IMR-90 (cell line): ENCODE results near the gene NTM. TPM values are rescaled to one million over a fixed set of nuclear protein-coding genes. Genes with fewer than 3 reads are reported as not detected.

ENCODE experiments used
- ATAC-seq: fragments of 200-7000 bp; cut with Tn5 transposase; 2 replicates; pipeline ENCODE4 v1.9.1; 2020; ENCODE audit warnings: low read depth, mild to moderate bottlenecking, moderate library complexity
- BruUV-seq: library from RNA; stranded (reverse); fragments of 400-500 nt; replicated peaks from 2 replicates; lab custom pipeline; 2021; lab: Mats Ljungman, UMichigan
- CTCF ChIA-PET: fragments of 300-600 bp; formaldehyde crosslinking; extraction: SDS; loops from one replicate; lab custom pipeline; 2021; ENCODE audit warnings: antibody characterized with exemption; lab: Yijun Ruan, JAX
- POLR2A ChIA-PET: fragments of 300-600 bp; sonication (Branson Sonifier 250); formaldehyde crosslinking; loops from one replicate; lab custom pipeline; 2022; ENCODE audit warnings: antibody characterized with exemption; ENCODE audit not compliant: unreplicated experiment; lab: Charles Lee
- DNase-seq: peaks from one replicate; pipeline ENCODE4 v3.0.0; 2013
- H2AFZ ChIP-seq: replicated peaks from 2 replicates; pipeline ENCODE3; 2013; ENCODE audit warnings: low read length, mild to moderate bottlenecking; ENCODE audit not compliant: poor library complexity
- H2AK5ac ChIP-seq: 2 replicates; pipeline ENCODE4 v1.6.1; 2013; ENCODE audit warnings: low read depth, low read length, inconsistent platforms
- H2AK9ac ChIP-seq: replicated peaks from 2 replicates; pipeline ENCODE3; 2013; ENCODE audit warnings: mild to moderate bottlenecking, low read depth, low read length, moderate library complexity; ENCODE audit not compliant: poor library complexity
- H2BK120ac ChIP-seq: 2 replicates; pipeline ENCODE4 v1.6.1; 2013; ENCODE audit warnings: low read depth, low read length, inconsistent platforms
- H2BK15ac ChIP-seq: 3 replicates; pipeline ENCODE4 v1.6.1; 2013; ENCODE audit warnings: low read depth, low read length, inconsistent platforms
- H2BK20ac ChIP-seq: 2 replicates; pipeline ENCODE4 v1.6.1; 2013; ENCODE audit warnings: low read depth, mild to moderate bottlenecking, inconsistent platforms, low read length, moderate library complexity
- H2BK5ac ChIP-seq: 2 replicates; pipeline ENCODE4 v1.6.1; 2013; ENCODE audit warnings: mild to moderate bottlenecking, low read depth, low read length, inconsistent platforms; ENCODE audit not compliant: poor library complexity, severe bottlenecking
- H3K14ac ChIP-seq: replicated peaks from 2 replicates; pipeline ENCODE4 v1.6.1; 2013; ENCODE audit warnings: low read depth, low read length, inconsistent platforms
- H3K18ac ChIP-seq: 2 replicates; pipeline ENCODE4 v1.6.1; 2013; ENCODE audit warnings: low read depth, low read length, control low read depth
- H3K23ac ChIP-seq: 2 replicates; pipeline ENCODE4 v1.6.1; 2013; ENCODE audit warnings: low read depth, low read length, inconsistent platforms
- H3K27ac ChIP-seq: 2 replicates; pipeline ENCODE4 v1.5.1; 2013; ENCODE audit warnings: mild to moderate bottlenecking, control low read depth, low read length; ENCODE audit not compliant: insufficient read depth
- H3K27me3 ChIP-seq: 2 replicates; pipeline ENCODE4 v1.6.1; 2013; ENCODE audit warnings: low read length; ENCODE audit not compliant: control insufficient read depth, insufficient read depth
- H3K36me3 ChIP-seq: 2 replicates; pipeline ENCODE4 v1.6.1; 2013; ENCODE audit warnings: low read length, mixed read lengths; ENCODE audit not compliant: control insufficient read depth, insufficient read depth
- H3K4ac ChIP-seq: 2 replicates; pipeline ENCODE4 v1.6.1; 2013; ENCODE audit warnings: low read depth, low read length, inconsistent platforms
- H3K4me1 ChIP-seq: 2 replicates; pipeline ENCODE4 v1.6.1; 2013; ENCODE audit warnings: low read length, mixed read lengths; ENCODE audit not compliant: control insufficient read depth, insufficient read depth
- H3K4me2 ChIP-seq: 2 replicates; pipeline ENCODE4 v1.6.1; 2013; ENCODE audit warnings: low read depth, mild to moderate bottlenecking, control low read depth, low read length, moderate library complexity
- H3K4me3 ChIP-seq: 2 replicates; pipeline ENCODE4 v1.5.1; 2013; ENCODE audit warnings: low read depth, mild to moderate bottlenecking, control low read depth, low read length, moderate library complexity; ENCODE audit not compliant: insufficient read depth
- H3K56ac ChIP-seq: 2 replicates; pipeline ENCODE4 v1.6.1; 2013; ENCODE audit warnings: low read length, inconsistent platforms; ENCODE audit not compliant: insufficient read depth; ENCODE audit errors: extremely low read depth
- H3K79me1 ChIP-seq, 2 experiments: 2 replicates each; pipeline ENCODE4 v1.6.1; 2013; ENCODE audit warnings: low read length in 2 of 2, inconsistent platforms in 1 of 2, low read depth in 1 of 2
- H3K9ac ChIP-seq: 2 replicates; pipeline ENCODE4 v1.6.1; 2013; ENCODE audit warnings: low read depth, low read length, control low read depth
- H3K9me1 ChIP-seq: 2 replicates; pipeline ENCODE4 v1.6.1; 2013; ENCODE audit warnings: low read length, inconsistent platforms; ENCODE audit not compliant: insufficient read depth
- H3K9me3 ChIP-seq: 2 replicates; pipeline ENCODE4 v1.6.1; 2013; ENCODE audit warnings: low read length; ENCODE audit not compliant: control insufficient read depth, insufficient read depth
- H4K20me1 ChIP-seq: 2 replicates; pipeline ENCODE4 v1.6.1; 2013; ENCODE audit warnings: low read length, inconsistent platforms; ENCODE audit not compliant: insufficient read depth
- H4K5ac ChIP-seq: 2 replicates; pipeline ENCODE4 v1.6.1; 2013; ENCODE audit warnings: mild to moderate bottlenecking, low read depth, low read length, control low read depth
- H4K8ac ChIP-seq, 2 experiments: 2 replicates each; pipeline ENCODE4 v1.6.1; 2013; ENCODE audit warnings: low read depth in 2 of 2, low read length in 2 of 2, control low read depth in 1 of 2, inconsistent platforms in 1 of 2
- H4K91ac ChIP-seq: 2 replicates; pipeline ENCODE4 v1.6.1; 2013; ENCODE audit warnings: low read depth, low read length, inconsistent platforms; ENCODE audit not compliant: insufficient read depth
- CEBPB ChIP-seq: IDR thresholded peaks from 2 replicates; pipeline ENCODE4 v1.6.1; 2012; ENCODE audit warnings: low read depth, low read length, improper control_type of control experiment
- CHD1 ChIP-seq: IDR thresholded peaks from 2 replicates; pipeline ENCODE4 v1.6.1; 2012; ENCODE audit warnings: low read depth, low read length, improper control_type of control experiment
- CTCF ChIP-seq: conservative IDR thresholded peaks from 2 replicates; pipeline ENCODE4 v1.5.1; 2012; ENCODE audit warnings: mild to moderate bottlenecking, low read depth, low read length, improper control_type of control experiment
- ELK1 ChIP-seq: fragments of 150-350 bp; IDR thresholded peaks from 2 replicates; pipeline ENCODE4 v1.6.1; 2016; ENCODE audit warnings: low read depth, mild to moderate bottlenecking, low read length, moderate library complexity, borderline replicate concordance
- MAFK ChIP-seq: IDR thresholded peaks from 2 replicates; pipeline ENCODE4 v1.6.1; 2012; ENCODE audit warnings: low read depth, low read length, improper control_type of control experiment
- MAZ ChIP-seq: IDR thresholded peaks from 2 replicates; pipeline ENCODE4 v1.6.1; 2012; ENCODE audit warnings: low read depth, mild to moderate bottlenecking, low read length, improper control_type of control experiment, moderate library complexity, borderline replicate concordance
- MXI1 ChIP-seq: IDR thresholded peaks from 2 replicates; pipeline ENCODE4 v1.6.1; 2012; ENCODE audit warnings: low read depth, mild to moderate bottlenecking, low read length, moderate library complexity, borderline replicate concordance
- NFE2L2 ChIP-seq: fragments of 150-350 bp; IDR thresholded peaks from 2 replicates; pipeline ENCODE4 v1.6.1; 2016; ENCODE audit warnings: low read depth, mild to moderate bottlenecking, low read length
- RAD21 ChIP-seq: IDR thresholded peaks from 2 replicates; pipeline ENCODE4 v1.6.1; 2012; ENCODE audit warnings: low read length, improper control_type of control experiment
- RCOR1 ChIP-seq: IDR thresholded peaks from 2 replicates; pipeline ENCODE4 v1.6.1; 2012; ENCODE audit warnings: mild to moderate bottlenecking, low read length, improper control_type of control experiment; ENCODE audit not compliant: insufficient replicate concordance
- RFX5 ChIP-seq: IDR thresholded peaks from 2 replicates; pipeline ENCODE4 v1.8.0; 2012; ENCODE audit warnings: low read depth, mild to moderate bottlenecking, low read length, moderate library complexity
- SMC3 ChIP-seq: fragments of 150-350 bp; IDR thresholded peaks from 2 replicates; pipeline ENCODE4 v1.6.1; 2016; ENCODE audit warnings: low read depth, mild to moderate bottlenecking, antibody characterized with exemption, low read length, moderate library complexity
- USF2 ChIP-seq: fragments of 150-350 bp; IDR thresholded peaks from 2 replicates; pipeline ENCODE4 v1.6.1; 2017; ENCODE audit warnings: mild to moderate bottlenecking, antibody characterized with exemption, low read length, low read depth
- WGBS, 2 experiments: methylation state at CpG; one replicate each; pipeline versions ENCODE4 v1.1.5 to v1.1.7; 2013; ENCODE audit warnings: missing lambda C conversion rate in 2 of 2; ENCODE audit not compliant: insufficient read length in 1 of 2; ENCODE audit errors: extremely low coverage in 2 of 2; 5-methylcytosine and 5-hydroxymethylcytosine counted together
- dilution Hi-C: fragments of 300-500 bp; cut with HindIII; formaldehyde crosslinking; loops from one replicate; pipeline ENCODE4 v1.14.3; 2018; ENCODE audit warnings: low sequenced_read_pairs; ENCODE audit not compliant: unreplicated experiment
- in situ Hi-C: fragments of 300-500 bp; cut with MboI; formaldehyde crosslinking; loops from 3 replicates; pipeline ENCODE4 v1.14.3; 2019; ENCODE audit warnings: low sequenced_read_pairs, inconsistent platforms, mixed read lengths
- intact Hi-C: fragments of 100-400 bp; cut with micrococcal nuclease; formaldehyde crosslinking; loops from 2 replicates; pipeline ENCODE4 v1.10.0; 2022
- polyA plus RNA-seq, 3 experiments: library from polyadenylated mRNA; depleted of rRNA; stranded (reverse); fragments of >200 nt; gene quantifications; 2 replicates each; pipeline ENCODE4 v1.2.3, GENCODE V29; 2012; ENCODE audit warnings: low replicate concordance in 1 of 3
- total RNA-seq: library from RNA; depleted of rRNA; stranded (reverse); fragments of >200 nt; gene quantifications from 2 replicates; pipeline ENCODE4 v1.2.3, GENCODE V29; 2012

Gene NTM
- total and polyA plus RNA-seq, 2 of the 4 experiments (the other 2 are of a cell fraction) = 19.5 to 25.5 TPM

- TF ChIP-seq MAZ = no peak
- no peak for TF ChIP-seq RCOR1
- no peak for TF ChIP-seq CEBPB
- TF ChIP-seq MXI1 = no peak
- TF ChIP-seq RFX5 = no peak
These were observed 332.9 kb downstream of the NTM start (continued) for GRCh38 chr11:131703311-131703710.

GRCh38 chr11:131704682-131705081, 334.3 kb downstream of the NTM start:
- H4K20me1 ChIP-seq = no peaks in the 10 kb centered on the region
- no peak overlapping the region for H4K91ac ChIP-seq
- no peak overlapping the region for H4K5ac ChIP-seq
- H3K27me3 ChIP-seq = peaks cover 3% of the 10 kb centered on the region
- no peak overlapping the region for H3K56ac ChIP-seq
- H3K79me1 ChIP-seq = no peaks in the 10 kb centered on the region
- BruUV-seq = no TSS peak
- H2BK120ac ChIP-seq = no peak overlapping the region
- dilution Hi-C loops (no loop called here), in situ Hi-C loops (no loop called here), intact Hi-C loops (no loop called here)
- H2AK5ac ChIP-seq = no peak overlapping the region
- H4K8ac ChIP-seq = no peak overlapping the region
- ChIA-PET POLR2A (no interaction called here), CTCF (interaction anchor here (0.5 to 2.0 kb wide), 3 partner anchors 9 to 1716 kb away, joined by 4 to 9 read pairs (median 7); no protein-coding TSS in a partner anchor)
- no peak overlapping the region for H2AFZ ChIP-seq
- H3K4me3 ChIP-seq = no peak overlapping the region
- H3K36me3 ChIP-seq = no peaks in the 10 kb centered on the region
- no peak overlapping the region for H2BK5ac ChIP-seq
- H3K18ac ChIP-seq = no peak overlapping the region
- DNase-seq (no peak), ATAC-seq (no peak)
- no peak overlapping the region for H3K14ac ChIP-seq
- no peak overlapping the region for H3K9ac ChIP-seq
- peaks cover 6% of the 10 kb centered on the region; the same call in 1 of the 2 replicates for H3K9me3 ChIP-seq
- H3K4ac ChIP-seq = no peak overlapping the region
- no CpG with 5 or more reads among the region's 2 CpGs for WGBS, 2 experiments
- no peak overlapping the region for H3K4me2 ChIP-seq
- no peak overlapping the region for H3K27ac ChIP-seq
- no peaks in the 10 kb centered on the region for H3K9me1 ChIP-seq
- H2BK20ac ChIP-seq = no peak overlapping the region
- H2AK9ac ChIP-seq = no peak overlapping the region
- no peak overlapping the region for H2BK15ac ChIP-seq
- no peak overlapping the region for H3K23ac ChIP-seq
- no peaks in the 10 kb centered on the region for H3K4me1 ChIP-seq
- TF ChIP-seq MAFK = no peak
- TF ChIP-seq CEBPB = no peak
- no peak for TF ChIP-seq RCOR1
- no peak for TF ChIP-seq USF2
- no peak for TF ChIP-seq MXI1
- no peak for TF ChIP-seq SMC3
- TF ChIP-seq ELK1 = no peak
- TF ChIP-seq NFE2L2 = no peak
- TF ChIP-seq MAZ = no peak
- TF ChIP-seq RAD21 = no peak
- TF ChIP-seq CHD1 = no peak
- no peak for TF ChIP-seq CTCF
